HG02588 (cell line): ENCODE measurements around the gene LIMS3.
A peak's percentile ranks its signal among the peaks of the same experiment; 100 is the strongest.
"Not testable (repeated sequence)": the region's sequence is repeated elsewhere in the genome, so short reads cannot be mapped to it uniquely, and the experiment has no call there.

ENCODE experiments used
- ATAC-seq: cut with Tn5 transposase; IDR thresholded peaks from one replicate; pipeline ENCODE4 v1.9.1; 2021; ENCODE audit warnings: mild to moderate bottlenecking, moderate library complexity; ENCODE audit not compliant: unreplicated experiment

LIMS3 gene

DNA sequence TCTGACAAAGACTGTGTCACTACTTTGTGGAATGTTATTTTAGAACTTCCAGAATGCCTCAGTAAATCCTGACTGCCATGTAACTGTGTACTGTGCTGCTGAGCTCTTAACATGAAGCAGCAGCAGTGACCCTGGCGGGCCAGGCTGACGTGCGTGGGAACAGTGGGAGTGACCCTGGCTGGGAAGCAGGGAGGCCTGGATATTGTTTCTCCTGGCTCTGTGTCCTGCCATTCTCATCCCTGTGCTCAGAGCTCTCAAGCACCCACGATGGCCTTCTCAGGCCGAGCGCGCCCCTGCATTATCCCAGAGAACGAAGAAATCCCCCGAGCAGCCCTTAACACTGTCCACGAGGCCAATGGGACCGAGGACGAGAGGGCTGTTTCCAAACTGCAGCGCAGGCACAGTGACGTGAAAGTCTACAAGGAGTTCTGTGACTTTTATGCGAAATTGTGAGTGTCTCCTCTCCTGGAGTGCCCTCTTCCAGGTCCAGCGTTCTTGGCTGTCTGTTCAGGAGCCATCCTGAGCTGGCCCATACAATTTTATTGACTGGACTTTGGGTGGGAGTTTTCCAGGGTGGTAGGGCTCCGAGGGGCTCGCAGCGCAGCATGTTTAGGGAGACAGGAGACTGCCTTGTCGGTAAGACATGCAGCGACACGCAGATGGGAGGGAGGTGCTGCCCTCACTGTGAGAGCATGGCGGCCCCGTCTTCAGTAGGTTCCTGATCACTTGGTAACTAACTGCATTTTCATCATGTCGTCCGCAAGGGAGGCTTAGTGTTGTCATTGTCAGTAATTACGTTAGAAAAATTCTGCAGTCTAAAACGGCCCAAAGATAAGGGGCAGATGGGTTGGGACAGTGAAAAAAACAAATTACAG is at the start of gene LIMS3:
TSS of gene LIMS3 (plus strand) at position 227 of the 875 bp plus-strand sequence. CDS start at position 268, 41 bp downstream.
- ATAC-seq = not testable (repeated sequence)

DNA sequence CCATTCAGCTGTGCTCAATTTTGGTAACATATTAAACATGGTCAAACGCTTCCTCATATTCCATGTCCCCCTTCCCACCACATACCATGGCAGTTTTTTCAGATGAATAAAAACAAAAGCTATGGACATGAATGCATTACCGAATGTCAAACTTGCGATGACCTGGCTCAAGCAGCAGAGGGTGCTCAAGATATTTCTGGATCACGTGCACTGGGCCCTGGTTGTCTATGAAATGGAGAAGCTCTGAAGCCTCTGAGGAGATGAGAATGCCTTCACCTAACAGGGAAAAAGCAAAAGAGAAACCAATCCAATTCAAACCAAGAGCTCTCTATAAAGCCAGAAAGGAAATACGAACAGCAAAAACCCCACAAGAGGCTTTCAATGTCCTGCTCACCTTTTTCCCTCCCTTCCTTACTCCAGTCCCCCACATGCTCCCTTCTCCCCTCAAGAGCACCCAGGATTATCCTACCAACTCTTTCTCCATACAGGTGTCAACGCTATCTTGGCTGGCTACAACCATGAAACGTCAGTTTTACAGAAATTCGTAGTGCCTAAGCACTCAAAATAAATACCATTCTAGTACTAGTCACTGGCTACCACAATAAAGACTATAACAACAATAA is 27.2 kb upstream of the LIMS3 start:
- peak; percentile 67 for ATAC-seq

GRCh38 chr2:109876625-109877024 is 21.9 kb upstream of the LIMS3 start:
- not testable (repeated sequence) for ATAC-seq

DNA sequence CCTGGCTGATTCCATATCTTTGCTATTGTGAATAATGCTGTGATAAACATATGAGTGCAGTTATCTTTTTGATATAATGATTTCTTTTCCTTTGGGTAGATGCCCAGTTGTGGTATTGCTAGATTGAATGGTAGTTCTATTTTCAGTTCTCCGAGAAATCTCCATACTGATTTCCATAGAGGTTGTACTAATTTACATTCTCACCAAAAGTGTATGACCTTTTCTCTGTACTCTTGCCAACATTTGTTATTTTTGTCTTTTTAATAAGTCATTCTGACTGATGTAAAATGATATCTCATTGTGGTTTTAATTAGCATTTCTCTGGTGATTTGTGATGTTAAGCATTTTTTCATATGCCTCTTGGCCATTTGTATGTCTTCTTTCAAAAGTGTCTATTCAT is 16.4 kb upstream of the LIMS3 start:
- ATAC-seq = not testable (repeated sequence)

DNA sequence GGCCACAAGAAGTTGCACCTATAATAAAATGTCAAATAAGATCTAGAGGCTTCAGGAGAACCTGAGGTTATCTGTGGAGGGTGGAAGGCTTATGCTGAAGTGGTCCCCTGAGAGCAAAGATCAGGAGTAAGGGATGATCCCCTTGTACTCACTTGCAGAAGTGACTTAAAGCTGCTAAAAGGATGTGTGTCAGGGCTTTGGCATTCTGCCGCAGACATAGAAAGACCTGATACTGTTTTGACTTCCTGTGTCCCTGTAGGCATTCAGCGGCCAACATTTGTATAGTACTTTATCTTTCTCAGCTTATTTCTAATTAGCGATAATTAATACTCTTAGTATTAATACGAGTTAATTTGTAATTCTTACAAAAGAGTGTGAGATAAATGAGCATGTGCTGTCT is 10.1 kb upstream of the LIMS3 start:
- ATAC-seq = not testable (repeated sequence)

GRCh38 chr2:109889909-109890308 is 8.6 kb upstream of the LIMS3 start:
- ATAC-seq = not testable (repeated sequence)

DNA sequence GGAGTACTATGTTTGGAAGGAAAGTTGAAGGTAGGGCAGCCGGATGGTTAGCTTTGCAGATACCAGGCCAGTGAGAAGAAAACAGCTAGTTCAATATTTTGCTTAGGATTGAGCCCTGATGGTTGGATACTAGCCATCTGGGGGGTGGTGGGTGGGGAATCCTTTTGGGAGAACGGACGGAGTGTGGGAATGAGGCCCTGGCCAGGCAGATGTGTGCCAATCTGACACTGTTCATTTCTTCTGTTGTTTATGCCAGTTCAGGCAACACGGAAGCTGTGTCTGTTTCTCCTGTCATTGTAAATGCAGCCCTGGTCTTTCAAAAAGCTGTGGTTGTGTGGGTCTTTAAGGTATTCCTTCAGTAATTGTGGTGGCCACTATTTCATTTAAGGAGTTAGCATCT is 7.5 kb upstream of the LIMS3 start:
- ATAC-seq = not testable (repeated sequence)

DNA sequence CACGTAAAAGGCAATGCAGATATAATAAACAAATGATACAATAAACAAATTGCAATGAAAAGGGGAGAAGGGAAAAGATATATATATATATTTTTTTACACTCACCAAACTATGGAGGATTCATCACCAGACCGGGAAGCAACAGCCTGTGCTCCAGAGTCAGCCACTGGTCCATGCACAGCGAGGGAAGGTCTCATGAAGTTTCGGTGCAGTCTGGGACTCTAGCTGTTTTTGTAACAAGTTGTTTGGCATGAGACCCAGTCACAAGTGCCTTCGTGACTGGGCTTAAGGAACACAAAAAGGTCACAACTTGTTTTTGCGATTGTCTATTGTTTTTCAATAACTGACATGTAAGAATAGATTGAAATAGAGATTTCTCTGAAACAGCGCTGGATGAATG is 4.8 kb upstream of the LIMS3 start:
- ATAC-seq = not testable (repeated sequence)

DNA sequence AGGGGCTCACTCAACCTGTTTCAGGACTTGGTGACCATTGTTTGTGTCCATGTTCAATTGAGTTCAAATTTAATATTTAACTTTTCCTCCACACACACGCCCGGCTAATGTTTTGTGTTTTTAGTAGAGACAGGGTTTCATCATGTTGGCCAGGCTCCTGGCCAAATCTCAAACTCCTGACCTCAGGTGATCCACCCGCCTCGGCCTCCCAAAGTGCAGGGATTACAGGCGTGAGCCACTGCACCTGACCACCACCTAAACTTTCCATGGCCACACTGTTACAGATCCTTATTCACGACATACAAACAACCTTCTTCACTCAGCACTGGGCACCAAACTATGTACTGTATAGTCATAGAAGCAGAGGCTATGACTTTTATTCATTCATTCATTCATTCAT is 4.3 kb upstream of the LIMS3 start:
- ATAC-seq = not testable (repeated sequence)

GRCh38 chr2:109895090-109895869 is 3.2 kb upstream of the LIMS3 start:
- not testable (repeated sequence) for ATAC-seq

- ATAC-seq = peak; percentile 99
Measured at GRCh38 chr2:109896212-109896611, 2.3 kb upstream of the LIMS3 start.

DNA sequence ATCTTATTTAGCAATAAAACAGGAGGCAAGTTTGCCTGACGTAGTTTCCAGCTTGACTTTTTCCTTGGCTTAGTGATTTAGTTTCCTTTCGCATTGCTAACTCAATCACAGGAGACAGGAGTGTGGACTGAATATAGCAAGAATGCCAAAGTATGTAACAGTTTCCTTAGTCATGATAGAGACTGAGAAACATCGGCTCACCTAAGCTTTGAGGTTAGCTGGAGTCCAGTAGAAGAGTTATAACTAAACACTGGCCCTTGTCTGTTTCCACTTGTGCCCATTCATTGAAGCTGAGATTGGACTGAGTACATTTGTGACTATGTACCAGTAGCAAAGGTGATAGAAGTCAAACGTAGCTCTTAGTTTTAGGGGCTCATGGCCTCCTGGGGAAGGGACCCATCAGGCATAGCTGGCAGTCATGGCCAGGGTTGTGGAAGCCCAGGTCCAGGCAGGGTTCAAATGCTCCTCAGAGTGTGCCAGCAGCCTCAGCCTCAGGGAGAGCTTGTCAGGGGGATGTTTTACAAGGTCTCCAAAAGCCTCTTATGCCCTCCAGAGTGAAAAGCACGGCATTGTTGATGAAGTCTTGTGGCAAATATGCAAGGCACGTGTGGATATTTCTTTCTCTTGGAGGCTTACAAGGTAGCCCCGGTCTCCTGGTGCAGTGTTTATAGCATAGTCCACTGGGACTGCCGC is 573 bp upstream of the LIMS3 start:
- not testable (repeated sequence) for ATAC-seq

- ATAC-seq = peak; percentile 85
Measured at GRCh38 chr2:109905796-109906195, 7.3 kb downstream of the LIMS3 start.

- not testable (repeated sequence) for ATAC-seq
Measured at GRCh38 chr2:109908626-109909025, 10.1 kb downstream of the LIMS3 start.

DNA sequence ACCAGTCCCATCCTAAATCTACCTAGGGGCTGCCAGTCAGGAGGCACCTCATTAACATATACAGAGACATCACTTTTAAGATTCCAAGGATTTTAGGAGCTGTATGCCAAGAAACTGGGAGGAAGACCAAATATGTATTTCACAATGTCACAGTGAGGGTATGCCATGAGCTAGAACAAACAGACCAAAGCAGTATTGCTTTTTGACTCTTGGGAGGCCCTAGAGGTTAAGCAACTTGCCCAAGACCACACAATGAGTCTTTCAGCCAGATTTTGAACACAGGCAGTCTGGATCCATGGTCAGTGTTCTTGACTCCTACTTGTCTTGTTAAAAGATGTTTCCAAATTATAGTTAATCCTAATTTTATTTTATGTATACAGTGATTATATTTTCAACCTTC is 12.3 kb downstream of the LIMS3 start:
- ATAC-seq = not testable (repeated sequence)

GRCh38 chr2:109913911-109914310 is 15.4 kb downstream of the LIMS3 start:
- not testable (repeated sequence) for ATAC-seq

GRCh38 chr2:109914552-109914951 is 16.1 kb downstream of the LIMS3 start:
- ATAC-seq = not testable (repeated sequence)

DNA sequence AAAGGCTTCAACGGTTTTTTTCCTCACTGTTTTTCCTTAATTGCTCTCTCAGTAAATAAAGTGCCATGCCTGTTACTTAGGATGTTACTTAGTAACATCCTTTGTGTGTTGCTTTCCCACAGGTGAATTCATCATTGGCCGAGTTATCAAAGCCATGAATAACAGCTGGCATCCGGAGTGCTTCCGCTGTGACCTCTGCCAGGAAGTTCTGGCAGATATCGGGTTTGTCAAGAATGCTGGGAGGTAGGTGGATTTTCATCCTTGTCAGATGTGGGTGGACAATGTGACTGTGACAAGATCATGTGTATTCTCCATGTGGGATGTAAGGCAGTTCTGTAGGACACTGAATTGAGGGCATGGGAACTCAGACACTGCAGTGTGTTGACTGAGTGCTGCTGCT is 17.3 kb downstream of the LIMS3 start:
- ATAC-seq = not testable (repeated sequence)

- not testable (repeated sequence) for ATAC-seq
Measured at GRCh38 chr2:109920162-109920561, 21.7 kb downstream of the LIMS3 start.

DNA sequence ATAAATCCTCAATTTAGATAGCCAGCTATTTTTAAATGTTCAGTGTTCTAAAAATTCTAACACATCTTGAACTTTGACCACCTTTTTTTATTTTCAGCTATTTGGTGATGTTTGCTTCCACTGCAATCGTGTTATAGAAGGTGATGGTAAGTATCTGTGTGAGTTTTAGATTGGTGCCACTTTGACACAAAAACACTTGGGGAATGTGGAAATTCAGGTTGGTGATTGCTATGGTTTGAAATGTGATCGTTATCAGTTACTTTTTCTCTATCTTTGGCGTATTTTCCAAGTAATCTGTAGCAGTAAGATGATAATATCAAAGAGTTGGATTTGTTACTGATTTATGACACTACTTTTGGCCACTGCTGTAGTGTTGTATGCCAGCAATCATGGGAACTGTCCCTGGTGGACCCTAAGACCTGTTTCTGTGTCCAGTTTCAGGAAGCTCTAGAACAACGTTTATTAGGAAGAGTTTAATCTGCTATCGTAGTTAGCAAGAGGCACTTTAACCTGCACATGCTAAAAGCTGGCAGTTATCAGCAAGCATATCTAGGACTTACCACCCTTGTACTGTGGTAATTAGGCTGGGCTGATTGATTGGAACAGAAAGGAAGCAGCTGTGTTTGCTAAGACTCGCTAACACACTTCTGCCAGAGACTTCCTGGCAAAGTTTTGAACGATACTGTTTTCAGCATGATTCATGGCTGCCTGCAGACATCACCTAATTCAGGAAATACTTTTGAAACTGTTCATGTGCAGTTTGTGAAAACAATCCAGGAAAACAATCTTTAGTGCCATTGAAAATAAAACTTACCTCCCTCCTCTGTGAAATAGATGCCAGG is 23.3 kb downstream of the LIMS3 start:
- ATAC-seq = not testable (repeated sequence)
